ENCODE measurements around the gene GLRB. TPM values are rescaled to one million over a fixed set of nuclear protein-coding genes. Genes with fewer than 3 reads are reported as not detected.
"Not testable (repeated sequence)": the region's sequence is repeated elsewhere in the genome, so short reads cannot be mapped to it uniquely, and the experiment has no call there.

The GLRB gene
- total RNA-seq, 4 donors from 2014 or later: 0.27 TPM; not detected in 3

- no peak for DNase-seq
- no peaks in the 10 kb centered on the region for H3K36me3 ChIP-seq
Measured at GRCh38 chr4:157172011-157172410, 96.1 kb downstream of the GLRB start.

GRCh38 chr4:157180268-157180667 lies 104.3 kb downstream of the GLRB start:
- H3K36me3 ChIP-seq, DNase-seq, H3K4me3 ChIP-seq, H3K9me3 ChIP-seq, H3K4me1 ChIP-seq, H3K27ac ChIP-seq, H3K27me3 ChIP-seq: not testable (repeated sequence)

More at GRCh38 chr4:157172011-157172410, 96.1 kb downstream of the GLRB start:
- H3K4me1 ChIP-seq: no peaks in the 10 kb centered on the region
- H3K27me3 ChIP-seq: no peaks in the 10 kb centered on the region
- no peak overlapping the region for H3K4me3 ChIP-seq
- no peaks in the 10 kb centered on the region for H3K9me3 ChIP-seq
- H3K27ac ChIP-seq: no peak overlapping the region
- no peak for TF ChIP-seq POLR2A (IDR thresholded peaks at IDR 0.05)
- TF ChIP-seq CTCF (IDR thresholded peaks at IDR 0.05): no peak

- no peak for DNase-seq
- no peak for TF ChIP-seq CTCF (IDR thresholded peaks at IDR 0.05)
- TF ChIP-seq POLR2A (IDR thresholded peaks at IDR 0.05): no peak
- no peak overlapping the region for H3K27ac ChIP-seq
Measured at GRCh38 chr4:157184300-157184699, 108.3 kb downstream of the GLRB start.

GRCh38 chr4:157185363-157185762 lies 109.4 kb downstream of the GLRB start:
- TF ChIP-seq CTCF (IDR thresholded peaks at IDR 0.05) (no peak), POLR2A (IDR thresholded peaks at IDR 0.05) (no peak)
- no peaks in the 10 kb centered on the region for H3K4me1 ChIP-seq
- H3K27me3 ChIP-seq: no peaks in the 10 kb centered on the region
- H3K27ac ChIP-seq: no peak overlapping the region
- H3K9me3 ChIP-seq: no peaks in the 10 kb centered on the region
- DNase-seq: no peak
- H3K4me3 ChIP-seq: no peak overlapping the region
- H3K36me3 ChIP-seq: no peaks in the 10 kb centered on the region

More at GRCh38 chr4:157184300-157184699, 108.3 kb downstream of the GLRB start:
- no peaks in the 10 kb centered on the region for H3K9me3 ChIP-seq
- H3K27me3 ChIP-seq: no peaks in the 10 kb centered on the region
- H3K4me3 ChIP-seq: no peak overlapping the region
- no peaks in the 10 kb centered on the region for H3K4me1 ChIP-seq
- no peaks in the 10 kb centered on the region for H3K36me3 ChIP-seq

GRCh38 chr4:157195374-157195773 lies 119.4 kb downstream of the GLRB start:
- TF ChIP-seq POLR2A (IDR thresholded peaks at IDR 0.05) (no peak), CTCF (IDR thresholded peaks at IDR 0.05) (no peak)
- no peaks in the 10 kb centered on the region for H3K4me1 ChIP-seq
- no peaks in the 10 kb centered on the region for H3K9me3 ChIP-seq
- no peak overlapping the region for H3K27ac ChIP-seq
- no peak overlapping the region for H3K4me3 ChIP-seq
- H3K36me3 ChIP-seq: no peaks in the 10 kb centered on the region
- no peak for DNase-seq
- H3K27me3 ChIP-seq: no peaks in the 10 kb centered on the region

GRCh38 chr4:157196046-157196445 lies 120.1 kb downstream of the GLRB start:
- H3K27me3 ChIP-seq: no peaks in the 10 kb centered on the region
- no peaks in the 10 kb centered on the region for H3K36me3 ChIP-seq
- no peak overlapping the region for H3K4me3 ChIP-seq
- no peak for TF ChIP-seq POLR2A (IDR thresholded peaks at IDR 0.05)
- no peak for TF ChIP-seq CTCF (IDR thresholded peaks at IDR 0.05)
- no peak for DNase-seq
- no peaks in the 10 kb centered on the region for H3K9me3 ChIP-seq
- no peak overlapping the region for H3K27ac ChIP-seq
- H3K4me1 ChIP-seq: no peaks in the 10 kb centered on the region

Measured in Peyer's patch (tissue), 4 donors.